KMS-11 (cell line): ENCODE data around the gene OR8G5.
"Not testable (repeated sequence)": the region's sequence is repeated elsewhere in the genome, so short reads cannot be mapped to it uniquely, and the experiment has no call there.

Experiments
- H2AFZ ChIP-seq: fragments of 200-600 bp; sonication (generic); 2 replicates; pipeline ENCODE4 v1.6.1; 2016; ENCODE audit warnings: antibody characterized with exemption, mixed run types, low read depth
- H3K27ac ChIP-seq: fragments of 200-600 bp; sonication (generic); 2 replicates; pipeline ENCODE4 v1.6.1; 2016; ENCODE audit warnings: mild to moderate bottlenecking, mixed run types
- H3K27me3 ChIP-seq: fragments of 200-600 bp; sonication (generic); 2 replicates; pipeline ENCODE4 v1.6.1; 2017; ENCODE audit warnings: mild to moderate bottlenecking, low read depth, mixed run types, moderate library complexity; ENCODE audit not compliant: insufficient read depth
- H3K36me3 ChIP-seq: fragments of 200-600 bp; sonication (generic); 2 replicates; pipeline ENCODE4 v1.6.1; 2017; ENCODE audit warnings: mild to moderate bottlenecking, mixed run types; ENCODE audit not compliant: insufficient read depth
- H3K4me1 ChIP-seq: fragments of 200-600 bp; sonication (generic); 2 replicates; pipeline ENCODE4 v1.6.1; 2016; ENCODE audit warnings: mild to moderate bottlenecking, low read depth, mixed run types; ENCODE audit not compliant: poor library complexity, severe bottlenecking
- H3K4me2 ChIP-seq: fragments of 200-600 bp; sonication (generic); 2 replicates; pipeline ENCODE4 v1.7.0; 2016; ENCODE audit warnings: mild to moderate bottlenecking, mixed run types
- H3K4me3 ChIP-seq: fragments of 200-600 bp; sonication (generic); IDR thresholded peaks from 2 replicates; pipeline ENCODE4 v1.6.1; 2017; ENCODE audit warnings: low read depth, low read length, mixed read lengths; ENCODE audit not compliant: insufficient read depth
- H3K79me2 ChIP-seq: fragments of 200-600 bp; sonication (generic); 2 replicates; pipeline ENCODE4 v1.6.1; 2016; ENCODE audit warnings: low read depth, mixed run types; ENCODE audit not compliant: insufficient read depth
- H3K9ac ChIP-seq: fragments of 200-600 bp; sonication (generic); 2 replicates; pipeline ENCODE4 v1.6.1; 2016; ENCODE audit warnings: mild to moderate bottlenecking, mixed run types
- H4K20me1 ChIP-seq: fragments of 200-600 bp; sonication (generic); 2 replicates; pipeline ENCODE4 v1.6.1; 2016; ENCODE audit warnings: mild to moderate bottlenecking, mixed run types; ENCODE audit not compliant: insufficient read depth
- TF ChIP-seq, protein P1 (sequence below): fragments of 200-600 bp; sonication (generic); conservative IDR thresholded peaks from 2 replicates; pipeline ENCODE4 v1.6.1; 2017; ENCODE audit warnings: low read depth, mild to moderate bottlenecking, antibody characterized with exemption, low read length, moderate library complexity, mixed read lengths

Gene OR8G5

DNA sequence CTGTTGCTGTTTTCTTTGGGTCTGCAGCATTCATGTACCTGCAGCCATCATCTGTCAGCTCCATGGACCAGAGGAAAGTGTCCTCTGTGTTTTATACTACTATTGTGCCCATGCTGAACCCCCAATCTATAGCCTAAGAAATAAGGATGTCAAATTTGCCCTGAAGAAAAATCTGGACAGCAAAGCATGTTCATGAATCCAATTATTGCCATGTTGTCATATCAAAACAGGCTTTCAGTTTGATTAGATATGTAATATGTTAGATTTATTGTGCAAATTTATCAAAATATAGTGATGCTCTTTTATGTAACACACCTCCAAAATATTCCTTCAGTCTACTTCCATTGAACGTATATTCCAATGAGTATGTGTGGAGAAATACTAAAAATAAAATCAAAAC, 30.7 kb upstream of the OR8G5 start:
- Histone ChIP-seq H3K4me2 (no peak overlapping the region), H3K27ac (no peak overlapping the region), H3K4me1 (no peaks in the 10 kb centered on the region), H4K20me1 (no peaks in the 10 kb centered on the region), H3K4me3 (no peak overlapping the region), H3K79me2 (no peaks in the 10 kb centered on the region), H2AFZ (no peak overlapping the region), H3K36me3 (no peaks in the 10 kb centered on the region), H3K9ac (no peak overlapping the region), H3K27me3 (no peaks in the 10 kb centered on the region)
- TF ChIP-seq, protein P1, sequence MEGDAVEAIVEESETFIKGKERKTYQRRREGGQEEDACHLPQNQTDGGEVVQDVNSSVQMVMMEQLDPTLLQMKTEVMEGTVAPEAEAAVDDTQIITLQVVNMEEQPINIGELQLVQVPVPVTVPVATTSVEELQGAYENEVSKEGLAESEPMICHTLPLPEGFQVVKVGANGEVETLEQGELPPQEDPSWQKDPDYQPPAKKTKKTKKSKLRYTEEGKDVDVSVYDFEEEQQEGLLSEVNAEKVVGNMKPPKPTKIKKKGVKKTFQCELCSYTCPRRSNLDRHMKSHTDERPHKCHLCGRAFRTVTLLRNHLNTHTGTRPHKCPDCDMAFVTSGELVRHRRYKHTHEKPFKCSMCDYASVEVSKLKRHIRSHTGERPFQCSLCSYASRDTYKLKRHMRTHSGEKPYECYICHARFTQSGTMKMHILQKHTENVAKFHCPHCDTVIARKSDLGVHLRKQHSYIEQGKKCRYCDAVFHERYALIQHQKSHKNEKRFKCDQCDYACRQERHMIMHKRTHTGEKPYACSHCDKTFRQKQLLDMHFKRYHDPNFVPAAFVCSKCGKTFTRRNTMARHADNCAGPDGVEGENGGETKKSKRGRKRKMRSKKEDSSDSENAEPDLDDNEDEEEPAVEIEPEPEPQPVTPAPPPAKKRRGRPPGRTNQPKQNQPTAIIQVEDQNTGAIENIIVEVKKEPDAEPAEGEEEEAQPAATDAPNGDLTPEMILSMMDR: no peak

DNA sequence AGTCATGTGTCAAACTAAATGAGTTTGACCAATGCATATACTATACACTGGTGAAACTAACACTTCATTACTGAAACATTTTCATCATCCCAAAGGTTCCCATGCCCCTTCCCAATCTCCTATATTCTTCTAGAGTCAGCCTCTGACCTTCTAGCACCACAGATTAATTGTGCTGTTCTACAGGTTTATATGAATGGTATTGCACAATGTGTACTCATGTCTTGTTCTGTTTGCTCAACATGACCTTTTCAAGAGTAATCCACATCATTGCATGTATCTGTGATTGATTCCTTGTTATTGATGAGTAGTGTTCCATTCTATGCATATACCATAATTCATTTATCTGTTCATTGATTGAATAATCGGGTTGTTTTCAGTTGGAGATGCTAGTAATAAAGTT, 22.8 kb upstream of the OR8G5 start:
- TF ChIP-seq, protein P1: no peak
- no peak overlapping the region for H3K4me2 ChIP-seq

GRCh38 chr11:124238512-124238911, 17.7 kb upstream of the OR8G5 start:
- Histone ChIP-seq H3K9ac (no peak overlapping the region), H2AFZ (no peak overlapping the region), H3K36me3 (no peaks in the 10 kb centered on the region), H3K4me1 (no peaks in the 10 kb centered on the region), H3K4me3 (no peak overlapping the region), H4K20me1 (no peaks in the 10 kb centered on the region), H3K27ac (no peak overlapping the region), H3K27me3 (no peaks in the 10 kb centered on the region), H3K79me2 (no peaks in the 10 kb centered on the region), H3K4me2 (no peak overlapping the region)
- TF ChIP-seq, protein P1: no peak

More for the DNA sequence above, 22.8 kb upstream of the OR8G5 start:
- no peak overlapping the region for H3K9ac ChIP-seq
- no peaks in the 10 kb centered on the region for H3K79me2 ChIP-seq
- H3K4me1 ChIP-seq: no peaks in the 10 kb centered on the region
- no peaks in the 10 kb centered on the region for H3K36me3 ChIP-seq
- H2AFZ ChIP-seq: no peak overlapping the region
- H4K20me1 ChIP-seq: no peaks in the 10 kb centered on the region
- H3K27ac ChIP-seq: no peak overlapping the region
- no peaks in the 10 kb centered on the region for H3K27me3 ChIP-seq
- no peak overlapping the region for H3K4me3 ChIP-seq

GRCh38 chr11:124240621-124241397, 15.4 kb upstream of the OR8G5 start, which contains the start of gene OR8G1:
Gene OR8G1 (plus strand): TSS chr11:124241095. CDS start chr11:124249676, 8,581 bp downstream.
- TF ChIP-seq, protein P1: no peak
- H3K79me2 ChIP-seq: no peaks in the 10 kb centered on the region

DNA sequence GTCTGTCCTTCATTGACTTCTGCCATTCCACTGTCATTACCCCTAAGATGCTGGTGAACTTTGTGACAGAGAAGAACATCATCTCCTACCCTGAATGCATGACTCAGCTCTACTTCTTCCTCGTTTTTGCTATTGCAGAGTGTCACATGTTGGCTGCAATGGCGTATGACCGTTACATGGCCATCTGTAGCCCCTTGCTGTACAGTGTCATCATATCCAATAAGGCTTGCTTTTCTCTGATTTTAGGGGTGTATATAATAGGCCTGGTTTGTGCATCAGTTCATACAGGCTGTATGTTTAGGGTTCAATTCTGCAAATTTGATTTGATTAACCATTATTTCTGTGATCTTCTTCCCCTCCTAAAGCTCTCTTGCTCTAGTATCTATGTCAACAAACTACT, 6.3 kb upstream of the OR8G5 start:
- not testable (repeated sequence) for H3K27ac ChIP-seq, H3K4me2 ChIP-seq, H3K9ac ChIP-seq, H3K27me3 ChIP-seq, H3K4me3 ChIP-seq, H3K79me2 ChIP-seq, H3K4me1 ChIP-seq, H4K20me1 ChIP-seq, H3K36me3 ChIP-seq, H2AFZ ChIP-seq

More at GRCh38 chr11:124240621-124241397, 15.4 kb upstream of the OR8G5 start, which contains the start of gene OR8G1:
- no peak within 1 kb of the TSS for H3K4me2 ChIP-seq
- no peaks in the 10 kb centered on the region for H3K27me3 ChIP-seq
- no peak within 1 kb of the TSS for H3K4me3 ChIP-seq
- no peak within 1 kb of the TSS for H2AFZ ChIP-seq
- no peak within 1 kb of the TSS for H3K27ac ChIP-seq
- H3K9ac ChIP-seq: no peak within 1 kb of the TSS
- H3K36me3 ChIP-seq: no peaks in the 10 kb centered on the region
- no peaks in the 10 kb centered on the region for H4K20me1 ChIP-seq
- H3K4me1 ChIP-seq: no peaks in the 10 kb centered on the region

DNA sequence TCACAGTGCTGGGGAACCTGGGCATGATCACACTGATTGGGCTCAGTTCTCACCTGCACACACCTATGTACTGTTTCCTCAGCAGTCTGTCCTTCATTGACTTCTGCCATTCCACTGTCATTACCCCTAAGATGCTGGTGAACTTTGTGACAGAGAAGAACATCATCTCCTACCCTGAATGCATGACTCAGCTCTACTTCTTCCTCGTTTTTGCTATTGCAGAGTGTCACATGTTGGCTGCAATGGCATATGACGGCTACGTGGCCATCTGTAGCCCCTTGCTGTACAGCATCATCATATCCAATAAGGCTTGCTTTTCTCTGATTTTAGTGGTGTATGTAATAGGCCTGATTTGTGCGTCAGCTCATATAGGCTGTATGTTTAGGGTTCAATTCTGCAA, 8.9 kb downstream of the OR8G5 start:
- H3K27ac ChIP-seq, H3K4me2 ChIP-seq, H3K36me3 ChIP-seq, H3K27me3 ChIP-seq, H3K9ac ChIP-seq, H3K79me2 ChIP-seq, H3K4me3 ChIP-seq, H3K4me1 ChIP-seq, H4K20me1 ChIP-seq, H2AFZ ChIP-seq: not testable (repeated sequence)

DNA sequence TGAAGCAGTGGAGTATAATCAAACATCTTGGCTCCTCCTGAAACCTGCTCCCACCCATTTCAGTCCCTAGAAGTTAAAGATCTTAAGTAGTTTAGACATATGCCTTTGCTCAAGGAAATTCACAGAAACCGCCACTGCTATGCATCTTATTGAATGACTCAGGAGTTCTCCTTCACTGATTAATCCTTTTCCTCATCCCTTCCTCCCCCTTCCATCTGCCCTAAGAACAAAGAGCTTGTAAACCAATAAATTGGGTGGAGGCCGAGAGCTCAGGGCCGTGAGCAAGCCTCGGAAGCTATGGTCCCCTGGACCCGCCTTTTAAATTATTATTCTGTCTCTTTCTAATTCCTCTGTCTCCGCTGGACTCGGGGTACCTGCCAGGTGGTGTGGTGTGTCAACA, 14.7 kb downstream of the OR8G5 start:
- H3K9ac ChIP-seq, H3K4me1 ChIP-seq, H4K20me1 ChIP-seq, H3K27me3 ChIP-seq, H3K4me2 ChIP-seq, H3K79me2 ChIP-seq, H2AFZ ChIP-seq, H3K4me3 ChIP-seq, H3K36me3 ChIP-seq, H3K27ac ChIP-seq: not testable (repeated sequence)
